RWPE1 (cell line): ENCODE data around the gene FRMD5.
A peak's percentile ranks its signal among the peaks of the same experiment; 100 is the strongest.

Experiments
- CTCF ChIA-PET: fragments of 350-600 bp; sonication (Branson Sonifier 250); formaldehyde crosslinking; extraction: SDS; loops from one replicate; lab custom pipeline; 2021; lab: Yijun Ruan, JAX
- POLR2A ChIA-PET: fragments of 400-600 bp; formaldehyde crosslinking; extraction: SDS; loops from one replicate; lab custom pipeline; 2020; ENCODE audit warnings: antibody characterized with exemption; ENCODE audit not compliant: low non-redundant PET; lab: Yijun Ruan, JAX
- DNase-seq: peaks from one replicate; pipeline ENCODE4 v3.0.0; 2012; ENCODE audit warnings: low spot score
- H3K27ac ChIP-seq: fragments of 450-650 bp; 2 replicates; pipeline ENCODE4 v1.5.1; 2017
- CTCF ChIP-seq: fragments of 450-650 bp; conservative IDR thresholded peaks from 2 replicates; pipeline ENCODE4 v1.5.1; 2017; ENCODE audit warnings: low read depth, mild to moderate bottlenecking

Gene FRMD5

GRCh38 chr15:43919540-43920253 lies 275.4 kb downstream of the FRMD5 start:
- POLR2A ChIA-PET: no interaction called here
- CTCF ChIA-PET: no interaction called here
- H3K27ac ChIP-seq: no peak overlapping the region
- DNase-seq: no peak
- TF ChIP-seq CTCF: no peak

- DNase-seq: no peak
- ChIA-PET CTCF (interaction anchor here (0.6 to 0.8 kb wide), 2 partner anchors 24 to 104 kb away, joined by 3 to 9 read pairs; no protein-coding TSS in a partner anchor), POLR2A (no interaction called here)
- no peak overlapping the region for H3K27ac ChIP-seq
- TF ChIP-seq CTCF: no peak
Measured at GRCh38 chr15:43918717-43919116, 276.4 kb downstream of the FRMD5 start.

- H3K27ac ChIP-seq: no peak overlapping the region
- ChIA-PET POLR2A (no interaction called here), CTCF (no interaction called here)
- no peak for DNase-seq
- TF ChIP-seq CTCF: no peak
Measured at GRCh38 chr15:43916326-43916660, 278.8 kb downstream of the FRMD5 start.

- no peak for TF ChIP-seq CTCF
- H3K27ac ChIP-seq: no peak overlapping the region
- POLR2A ChIA-PET: no interaction called here
- no peak for DNase-seq
- CTCF ChIA-PET: no interaction called here
Measured at GRCh38 chr15:43915631-43916325, 279.3 kb downstream of the FRMD5 start.

- H3K27ac ChIP-seq: no peak overlapping the region
- ChIA-PET CTCF (interaction anchor here (0.7 to 0.8 kb wide), 3 partner anchors 10 to 272 kb away, joined by 3 read pairs; no protein-coding TSS in a partner anchor), POLR2A (no interaction called here)
- DNase-seq: no peak
- TF ChIP-seq CTCF: no peak
Measured at GRCh38 chr15:43913941-43914340, 281.1 kb downstream of the FRMD5 start.

GRCh38 chr15:43913026-43913780 lies 281.9 kb downstream of the FRMD5 start:
- POLR2A ChIA-PET: no interaction called here
- CTCF ChIA-PET: interaction anchor here (0.7 kb wide), 1 partner anchor 624 kb away, joined by 4 read pairs; the partner anchor contains the start of gene EIF3J
- no peak for TF ChIP-seq CTCF
- peak; percentile 93 for DNase-seq
- peak overlapping the region; percentile 40; the same call in 1 of the 2 replicates for H3K27ac ChIP-seq
